HG03565 (cell line): ENCODE results near the gene FBN2.
"Not testable (repeated sequence)": the region's sequence is repeated elsewhere in the genome, so short reads cannot be mapped to it uniquely, and the experiment has no call there.

Experiments used
- ATAC-seq: cut with Tn5 transposase; IDR thresholded peaks from one replicate; pipeline ENCODE4 v1.9.1; 2021; ENCODE audit warnings: mild to moderate bottlenecking, moderate library complexity; ENCODE audit not compliant: unreplicated experiment

FBN2 gene

GRCh38 chr5:128480158-128480557 lies 57.9 kb downstream of the FBN2 start:
- ATAC-seq: no peak

- ATAC-seq: no peak
These were observed 59.4 kb downstream of the FBN2 start for GRCh38 chr5:128478386-128479368.

GRCh38 chr5:128477944-128478343 lies 60.1 kb downstream of the FBN2 start:
- ATAC-seq: no peak

DNA sequence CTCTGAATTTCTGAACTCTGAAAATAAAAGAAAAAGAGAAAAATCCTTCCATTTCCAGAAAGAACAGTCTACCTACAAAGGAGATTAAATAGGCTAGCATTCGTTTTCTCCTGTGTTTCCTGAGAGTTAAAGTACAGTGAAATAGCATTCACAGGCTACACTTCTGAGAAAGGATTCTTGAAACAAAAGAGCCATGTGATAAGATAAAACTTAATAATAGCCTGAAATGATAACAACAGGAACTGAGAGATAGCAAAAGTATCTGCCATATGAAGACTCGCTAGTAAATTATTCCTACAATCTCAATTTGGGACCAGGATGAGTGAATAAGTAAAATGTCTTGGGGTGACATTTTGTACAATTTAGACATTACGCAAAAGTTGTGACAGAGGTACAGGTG lies 62.4 kb downstream of the FBN2 start:
- ATAC-seq: no peak

DNA sequence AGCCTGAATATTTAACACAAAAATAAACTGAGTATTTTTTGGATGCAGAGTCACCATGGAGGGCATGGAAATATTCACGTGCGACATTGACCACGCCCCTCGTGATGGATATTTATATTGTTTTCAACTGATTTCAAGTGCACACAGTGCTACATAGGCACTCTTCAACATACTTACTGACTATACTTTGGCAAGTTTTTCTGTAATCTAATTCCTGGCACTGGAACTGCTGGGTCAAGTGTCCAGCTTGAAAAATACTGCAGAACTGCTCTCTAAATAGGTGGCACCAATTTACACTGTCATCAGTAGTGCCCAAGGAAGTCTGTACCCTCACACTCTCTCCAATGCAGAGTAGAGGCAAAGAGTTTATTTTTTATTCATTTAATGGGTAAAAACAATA lies 65.1 kb downstream of the FBN2 start:
- ATAC-seq: no peak

GRCh38 chr5:128472036-128472435 lies 66.0 kb downstream of the FBN2 start:
- ATAC-seq: no peak

- no peak for ATAC-seq
These were observed 67.4 kb downstream of the FBN2 start for GRCh38 chr5:128470663-128471062.

GRCh38 chr5:128469912-128470311 lies 68.1 kb downstream of the FBN2 start:
- no peak for ATAC-seq

GRCh38 chr5:128466980-128467379 lies 71.1 kb downstream of the FBN2 start:
- ATAC-seq: no peak

DNA sequence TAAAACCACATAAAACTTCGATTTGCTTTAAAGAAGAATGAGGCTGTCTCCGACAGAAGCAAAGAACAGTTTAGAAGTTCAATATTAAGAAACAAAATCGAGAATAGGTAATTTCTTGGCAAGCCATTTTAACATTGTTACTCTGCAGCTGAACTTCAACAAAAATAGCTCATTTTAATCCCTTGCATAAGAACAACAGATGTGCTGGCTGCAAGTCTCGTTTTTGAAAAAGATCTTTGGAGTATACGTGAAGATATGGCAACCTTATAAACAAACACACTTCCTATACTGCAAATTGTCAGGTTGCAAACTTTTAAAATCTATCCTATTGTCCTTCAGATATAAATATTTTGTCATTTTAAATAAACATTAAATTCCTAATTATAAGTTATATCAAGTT lies 71.5 kb downstream of the FBN2 start:
- no peak for ATAC-seq

- no peak for ATAC-seq
These were observed 73.4 kb downstream of the FBN2 start for GRCh38 chr5:128464596-128464995.

DNA sequence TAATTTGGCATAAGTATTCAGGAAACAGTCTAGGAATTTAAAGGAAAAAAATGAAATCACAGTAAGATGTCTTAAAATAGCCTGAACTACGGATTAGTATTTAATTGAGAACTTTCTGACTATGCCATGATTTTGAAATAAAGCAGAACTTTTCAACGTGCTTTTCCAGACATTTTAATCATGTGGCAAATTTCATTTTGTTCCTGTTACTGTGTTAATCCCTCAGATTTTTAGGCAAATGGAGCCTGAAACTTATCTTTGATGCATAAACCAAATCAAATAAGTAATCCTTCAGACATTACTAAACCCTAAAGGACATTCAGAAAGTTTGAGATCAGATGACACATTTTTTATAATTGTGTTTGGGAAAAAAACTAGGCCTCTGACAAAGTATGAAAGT lies 75.7 kb downstream of the FBN2 start:
- no peak for ATAC-seq

GRCh38 chr5:128457147-128457915 lies 80.7 kb downstream of the FBN2 start:
- ATAC-seq: not testable (repeated sequence)

GRCh38 chr5:128455841-128456361 lies 82.1 kb downstream of the FBN2 start:
- ATAC-seq: no peak

DNA sequence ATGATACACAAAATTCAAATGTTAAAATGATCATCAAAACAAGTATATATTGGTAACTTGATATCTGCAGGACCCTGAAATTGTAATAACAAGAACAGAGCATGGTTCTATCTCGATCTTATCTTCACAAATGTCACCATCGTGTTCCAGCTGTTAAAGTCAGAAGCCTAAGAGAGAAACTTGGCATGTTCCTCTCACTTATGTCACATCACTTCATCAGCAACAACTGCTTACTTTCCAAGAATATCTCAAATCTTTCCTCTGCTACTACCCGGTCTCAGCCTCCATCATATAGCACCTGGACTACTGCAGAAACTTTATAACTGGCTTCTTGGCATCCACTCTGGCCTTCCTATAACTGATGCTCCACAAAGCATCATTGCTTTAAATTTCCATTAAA lies 84.9 kb downstream of the FBN2 start:
- ATAC-seq: no peak

DNA sequence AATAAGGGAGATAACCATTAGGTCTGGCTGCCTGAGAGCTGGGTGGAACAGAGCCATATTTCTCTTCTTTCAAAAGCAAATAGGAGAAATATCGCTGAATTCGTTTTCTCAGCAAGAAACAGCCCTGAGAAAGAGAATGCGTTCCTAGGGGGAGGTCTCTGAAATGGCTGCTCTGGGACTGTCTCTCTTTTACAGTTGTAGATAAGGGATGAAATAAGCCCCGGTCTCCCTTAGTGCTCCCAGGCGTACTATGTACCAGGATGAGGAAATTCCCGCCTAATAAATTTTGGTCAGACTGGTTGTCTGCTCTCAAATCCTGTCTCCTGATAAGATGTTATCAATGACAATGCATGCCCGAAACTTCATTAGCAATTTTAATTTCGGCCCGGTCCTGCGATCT lies 90.8 kb downstream of the FBN2 start:
- not testable (repeated sequence) for ATAC-seq

- ATAC-seq: no peak
These were observed 96.1 kb downstream of the FBN2 start for GRCh38 chr5:128441941-128442350.

GRCh38 chr5:128441165-128441564 lies 96.9 kb downstream of the FBN2 start:
- no peak for ATAC-seq

DNA sequence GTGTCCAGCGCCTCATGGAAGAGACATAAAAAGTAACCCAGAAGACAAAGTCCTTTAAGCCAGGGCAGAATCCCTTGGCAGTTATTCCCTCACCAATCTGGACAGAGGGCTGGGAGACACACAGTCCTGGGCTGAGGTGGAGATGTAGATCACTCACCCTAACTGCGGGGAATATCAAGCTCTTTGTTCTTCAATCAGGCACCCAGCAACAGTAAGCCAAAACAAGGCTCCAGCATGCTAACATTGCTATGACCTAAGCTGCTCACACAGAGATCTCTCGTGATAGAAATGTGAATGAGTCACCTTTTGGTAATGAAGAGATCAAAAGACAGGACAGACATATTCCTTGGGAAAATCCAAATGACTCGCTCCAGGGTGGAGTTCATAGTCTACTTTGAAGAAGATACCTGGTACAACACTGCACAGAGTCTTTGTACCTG lies 101.3 kb downstream of the FBN2 start:
- no peak for ATAC-seq

GRCh38 chr5:128435861-128436260 lies 102.2 kb downstream of the FBN2 start:
- ATAC-seq: no peak

DNA sequence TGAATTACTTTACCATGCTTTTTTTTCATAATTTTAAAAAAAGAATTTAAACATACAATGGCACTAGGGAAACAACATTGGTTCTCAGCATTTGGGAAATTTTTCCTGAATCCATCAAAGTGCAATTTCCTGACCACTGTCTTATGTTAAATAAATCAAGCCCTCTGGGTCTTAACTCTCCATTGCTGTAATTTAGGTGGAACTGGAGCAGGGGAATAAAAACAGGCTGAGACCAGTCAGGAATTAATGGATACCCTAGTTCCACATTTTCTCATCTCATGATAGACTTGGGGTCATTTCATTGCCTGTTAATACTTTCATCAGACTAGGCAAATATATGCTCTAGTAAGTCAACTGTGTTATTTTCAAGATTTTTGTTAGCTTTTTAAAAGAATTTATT lies 103.1 kb downstream of the FBN2 start:
- no peak for ATAC-seq
